Endothelial cell of umbilical vein (primary cell): ENCODE results near the gene ORM2. TPM values are rescaled to one million over a fixed set of nuclear protein-coding genes. Genes with fewer than 3 reads are reported as not detected.

Experiments used
- BruUV-seq: library from RNA; stranded (reverse); fragments of 400-500 nt; replicated peaks from 2 replicates; lab custom pipeline; 2021; lab: Mats Ljungman, UMichigan
- CTCF ChIA-PET: fragments of 300-600, 350-600 bp; sonication (Branson Sonifier 250); formaldehyde crosslinking; loops from one replicate; lab custom pipeline; 2021; ENCODE audit warnings: antibody characterized with exemption, inconsistent platforms; lab: Charles Lee
- POLR2A ChIA-PET: fragments of 300-600, 350-600 bp; sonication (Branson Sonifier 250); formaldehyde crosslinking; loops from one replicate; lab custom pipeline; 2021; ENCODE audit warnings: antibody characterized with exemption, inconsistent platforms; lab: Charles Lee
- DNase-seq: peaks from one replicate; pipeline ENCODE4 v3.0.0-alpha.2; 2011; ENCODE audit warnings: low read depth, low spot score
- FAIRE-seq: peaks from 2 replicates; lab custom pipeline; 2011; peaks lifted over from hg19 to GRCh38; lab: Jason Lieb, UNC
- H2AFZ ChIP-seq: 2 replicates; pipeline ENCODE4 v1.6.0; 2012; ENCODE audit warnings: low read depth, low read length, control low read depth, inconsistent platforms
- H3K27ac ChIP-seq: 2 replicates; pipeline ENCODE4 v1.5.1; 2011; ENCODE audit warnings: low read depth, mild to moderate bottlenecking, control low read depth, low read length, moderate library complexity; ENCODE audit not compliant: insufficient read depth
- H3K27me3 ChIP-seq, 2 experiments: 2 replicates each; pipeline versions ENCODE4 v1.6.0 to v1.6.1; 2011; ENCODE audit warnings: low read length in 2 of 2, mixed read lengths in 1 of 2; ENCODE audit not compliant: control insufficient read depth in 2 of 2, insufficient read depth in 2 of 2
- H3K36me3 ChIP-seq, 2 experiments: 2 replicates in 1 of 2; 3 replicates in 1 of 2; pipeline ENCODE4 v1.5.1; 2011; ENCODE audit warnings: low read length in 2 of 2, mild to moderate bottlenecking in 1 of 2, moderate library complexity in 1 of 2; ENCODE audit not compliant: control insufficient read depth in 2 of 2, insufficient read depth in 2 of 2; ENCODE audit errors: extremely low read depth in 1 of 2
- H3K4me1 ChIP-seq: 3 replicates; pipeline ENCODE4 v1.5.1; 2011; ENCODE audit warnings: mild to moderate bottlenecking, low read length; ENCODE audit not compliant: control insufficient read depth, insufficient read depth; ENCODE audit errors: extremely low read depth
- H3K4me2 ChIP-seq: 2 replicates; pipeline ENCODE4 v1.6.1; 2011; ENCODE audit warnings: low read length, control low read depth, mixed read lengths; ENCODE audit not compliant: insufficient read depth
- H3K4me3 ChIP-seq, 3 experiments: fragments of 200-600 bp in 1 of 3; sonication (generic), shearing (Covaris generic) in 1 of 3; replicated peaks in 1 of 3; 2 replicates each; pipeline ENCODE4 v1.5.1; 2011 to 2016; ENCODE audit warnings: control low read depth in 3 of 3, low read length in 3 of 3, mild to moderate bottlenecking in 2 of 3, inconsistent platforms in 1 of 3, low read depth in 1 of 3, moderate library complexity in 1 of 3; ENCODE audit not compliant: insufficient read depth in 1 of 3
- H3K79me2 ChIP-seq: 2 replicates; pipeline ENCODE4 v1.6.0; 2012; ENCODE audit warnings: low read length, inconsistent platforms; ENCODE audit not compliant: control insufficient read depth, insufficient read depth
- H3K9ac ChIP-seq: replicated peaks from 2 replicates; pipeline ENCODE3; 2011; ENCODE audit warnings: low read length, control low read depth; ENCODE audit not compliant: insufficient read depth; ENCODE audit errors: extremely low read depth
- H3K9me1 ChIP-seq: replicated peaks from 3 replicates; pipeline ENCODE4 v1.6.0; 2011; ENCODE audit warnings: mild to moderate bottlenecking, low read length; ENCODE audit not compliant: control insufficient read depth, insufficient read depth; ENCODE audit errors: extremely low read depth
- H3K9me3 ChIP-seq: replicated peaks from 2 replicates; pipeline ENCODE4 v1.5.1; 2012; ENCODE audit warnings: low read length, inconsistent platforms; ENCODE audit not compliant: control insufficient read depth, insufficient read depth
- H4K20me1 ChIP-seq: replicated peaks from 2 replicates; pipeline ENCODE3; 2011; ENCODE audit warnings: mild to moderate bottlenecking, low read length; ENCODE audit not compliant: control insufficient read depth, insufficient read depth; ENCODE audit errors: extremely low read depth
- EZH2 ChIP-seq: IDR thresholded peaks from 2 replicates; pipeline ENCODE4 v1.6.1; 2012; ENCODE audit warnings: borderline replicate concordance, low read depth, mild to moderate bottlenecking, moderate library complexity, low read length, inconsistent platforms; ENCODE audit not compliant: severe bottlenecking
- FOS ChIP-seq: IDR thresholded peaks from 2 replicates; pipeline ENCODE4 v1.6.1; 2011; ENCODE audit warnings: mild to moderate bottlenecking, low read length, moderate library complexity, borderline replicate concordance; ENCODE audit not compliant: insufficient read depth
- GATA2 ChIP-seq: IDR thresholded peaks from 2 replicates; pipeline ENCODE4 v1.7.0; 2011; ENCODE audit warnings: low read depth, mild to moderate bottlenecking, moderate library complexity, mixed read lengths, low read length; ENCODE audit not compliant: insufficient read length, insufficient read depth
- JUN ChIP-seq: IDR thresholded peaks from 2 replicates; pipeline ENCODE4 v1.6.1; 2011; ENCODE audit warnings: borderline replicate concordance, low read depth; ENCODE audit not compliant: insufficient read length, insufficient read depth
- MYC ChIP-seq: IDR thresholded peaks from one replicate; pipeline ENCODE4 v1.6.1; 2011; ENCODE audit warnings: mild to moderate bottlenecking, low read depth, low read length
- POLR2A ChIP-seq: IDR thresholded peaks from 2 replicates; pipeline ENCODE4 v1.6.1; 2012; ENCODE audit warnings: low read depth, mild to moderate bottlenecking, control low read depth, low read length
- POLR2AphosphoS5 ChIP-seq: IDR thresholded peaks from 2 replicates; pipeline ENCODE4 v1.6.1; 2012; ENCODE audit warnings: low read depth, mild to moderate bottlenecking, control low read depth, low read length, moderate library complexity; ENCODE audit not compliant: insufficient read depth
- dilution Hi-C: fragments of 300-500 bp; cut with MboI; formaldehyde crosslinking; loops from one replicate; pipeline ENCODE4 v1.15.0; 2019; ENCODE audit warnings: low sequenced_read_pairs; ENCODE audit not compliant: extremely low pct_ligation_motif_present
- intact Hi-C: fragments of 100-400 bp; cut with micrococcal nuclease; formaldehyde crosslinking; loops from one replicate; pipeline ENCODE4 v1.10.0; 2022
- polyA plus RNA-seq, 4 experiments: library from polyadenylated mRNA; depleted of rRNA in 3 of 4; stranded (reverse) in 3 of 4; unstranded in 1 of 4; fragments of >200 nt; gene quantifications; 2 replicates each; pipeline versions ENCODE4 v1.2.1 to v1.2.3, GENCODE V29; 2011 to 2012; ENCODE audit warnings: missing spikeins in 1 of 4
- total RNA-seq: library from RNA; stranded (reverse); gene quantifications from 2 replicates; pipeline ENCODE4 v1.2.3, GENCODE V29; 2021
- TF ChIP-seq, protein P1 (sequence below), 2 donors: IDR thresholded peaks; 1 replicate in 1 of 2; 2 replicates in 1 of 2; pipeline ENCODE4 v1.5.1; 2011; ENCODE audit warnings: low read length in 2 of 2, mild to moderate bottlenecking in 2 of 2, moderate library complexity in 2 of 2, control low read depth in 1 of 2, inconsistent platforms in 1 of 2, low read depth in 1 of 2; ENCODE audit not compliant: insufficient read depth in 1 of 2; ENCODE audit errors: extremely low read depth in 1 of 2
- TF ChIP-seq, protein P2 (sequence below): IDR thresholded peaks from 2 replicates; pipeline ENCODE4 v1.6.1; 2011; ENCODE audit not compliant: insufficient read depth, insufficient read length

ORM2 gene
- total and polyA plus RNA-seq, 2 donors (not counting 3 experiments of a cell fraction or from before 2014, with no cell fraction given): not detected

DNA sequence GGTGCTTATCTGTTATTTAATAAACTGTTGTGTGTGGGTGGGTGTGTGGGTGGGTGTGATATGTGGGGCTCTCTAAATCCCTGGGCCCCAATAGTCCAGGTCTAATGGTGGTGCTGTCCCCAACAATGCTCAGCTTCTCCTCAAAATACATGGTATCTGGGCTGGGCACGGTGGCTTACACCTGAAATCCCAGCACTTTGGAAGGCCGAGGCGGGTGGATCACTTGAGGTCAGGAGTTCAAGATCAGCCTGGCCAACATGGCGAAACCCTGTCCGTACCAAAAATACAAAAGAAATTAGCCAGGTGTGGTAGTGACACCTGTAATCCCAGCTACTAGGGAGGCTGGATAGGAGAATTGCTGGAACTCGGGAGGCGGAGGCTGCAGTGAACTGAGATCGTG lies 11.3 kb upstream of the ORM2 start:
- CTCF ChIA-PET: no interaction called here

DNA sequence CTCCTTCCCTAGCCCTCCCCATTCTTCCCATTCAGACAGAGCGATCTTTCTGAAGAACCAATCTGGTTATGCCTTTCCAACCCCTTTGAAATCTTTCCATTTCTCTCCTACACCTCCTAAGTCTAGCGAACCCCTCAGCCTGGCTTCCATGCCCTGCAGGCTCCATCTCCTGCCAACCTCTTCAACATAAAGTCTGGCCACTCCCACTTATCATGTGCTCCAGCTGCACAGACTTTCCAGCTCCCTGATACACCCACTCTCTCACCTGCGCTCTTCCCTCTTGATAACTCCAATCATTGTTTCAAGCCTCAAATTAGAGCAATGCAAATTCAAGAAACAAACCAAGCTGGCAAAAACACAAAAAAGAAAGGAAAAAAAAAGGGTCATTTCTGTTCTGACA lies 10.5 kb upstream of the ORM2 start:
- BruUV-seq: no TSS peak
- dilution Hi-C loops (no loop called here), intact Hi-C loops (no loop called here)
- Histone ChIP-seq H3K27ac (no peak overlapping the region), H3K79me2 (no peaks in the 10 kb centered on the region), H3K4me2 (no peak overlapping the region), H3K9me1 (no peaks in the 10 kb centered on the region), H2AFZ (no peak overlapping the region), H3K9me3 (no peaks in the 10 kb centered on the region), H3K4me3 (no peak overlapping the region), H3K4me1 (no peaks in the 10 kb centered on the region), H3K27me3 (peaks cover 0 to 5% of the 10 kb centered on the region in 2 experiments), H3K9ac (no peak overlapping the region), H4K20me1 (no peaks in the 10 kb centered on the region), H3K36me3 (no peaks in the 10 kb centered on the region)
- CTCF ChIA-PET: interaction anchor here (1.0 to 1.4 kb wide), 2 partner anchors 12 to 211 kb away, joined by 3 to 4 read pairs; no protein-coding TSS in a partner anchor
- TF ChIP-seq, protein P1, sequence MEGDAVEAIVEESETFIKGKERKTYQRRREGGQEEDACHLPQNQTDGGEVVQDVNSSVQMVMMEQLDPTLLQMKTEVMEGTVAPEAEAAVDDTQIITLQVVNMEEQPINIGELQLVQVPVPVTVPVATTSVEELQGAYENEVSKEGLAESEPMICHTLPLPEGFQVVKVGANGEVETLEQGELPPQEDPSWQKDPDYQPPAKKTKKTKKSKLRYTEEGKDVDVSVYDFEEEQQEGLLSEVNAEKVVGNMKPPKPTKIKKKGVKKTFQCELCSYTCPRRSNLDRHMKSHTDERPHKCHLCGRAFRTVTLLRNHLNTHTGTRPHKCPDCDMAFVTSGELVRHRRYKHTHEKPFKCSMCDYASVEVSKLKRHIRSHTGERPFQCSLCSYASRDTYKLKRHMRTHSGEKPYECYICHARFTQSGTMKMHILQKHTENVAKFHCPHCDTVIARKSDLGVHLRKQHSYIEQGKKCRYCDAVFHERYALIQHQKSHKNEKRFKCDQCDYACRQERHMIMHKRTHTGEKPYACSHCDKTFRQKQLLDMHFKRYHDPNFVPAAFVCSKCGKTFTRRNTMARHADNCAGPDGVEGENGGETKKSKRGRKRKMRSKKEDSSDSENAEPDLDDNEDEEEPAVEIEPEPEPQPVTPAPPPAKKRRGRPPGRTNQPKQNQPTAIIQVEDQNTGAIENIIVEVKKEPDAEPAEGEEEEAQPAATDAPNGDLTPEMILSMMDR (IDR thresholded peaks at IDR 0.05; ENCODE audit: extremely low read depth in 1 of 2, insufficient read depth in 1 of 2, low read depth in 1 of 2, low read length in 2 of 2): no peak
- TF ChIP-seq EZH2 (no peak), POLR2A (no peak), GATA2 (no peak), JUN (no peak), MYC (no peak), POLR2AphosphoS5 (no peak), FOS (no peak)
- TF ChIP-seq, protein P2, sequence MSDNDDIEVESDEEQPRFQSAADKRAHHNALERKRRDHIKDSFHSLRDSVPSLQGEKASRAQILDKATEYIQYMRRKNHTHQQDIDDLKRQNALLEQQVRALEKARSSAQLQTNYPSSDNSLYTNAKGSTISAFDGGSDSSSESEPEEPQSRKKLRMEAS: no peak
- POLR2A ChIA-PET: no interaction called here
- no peak for DNase-seq
- no peak for FAIRE-seq

More for the DNA sequence above, 11.3 kb upstream of the ORM2 start:
- H2AFZ ChIP-seq: no peak overlapping the region
- no peak overlapping the region for H3K4me3 ChIP-seq
- H3K36me3 ChIP-seq: no peaks in the 10 kb centered on the region
- H3K27me3 ChIP-seq: peaks cover 0 to 5% of the 10 kb centered on the region in 2 experiments
- H3K9me3 ChIP-seq: no peaks in the 10 kb centered on the region
- H3K4me1 ChIP-seq: no peaks in the 10 kb centered on the region
- H3K4me2 ChIP-seq: no peak overlapping the region
- TF ChIP-seq, protein P1 (IDR thresholded peaks at IDR 0.05; ENCODE audit: extremely low read depth in 1 of 2, insufficient read depth in 1 of 2, low read depth in 1 of 2, low read length in 2 of 2): no peak
- no peak for TF ChIP-seq GATA2
- POLR2A ChIA-PET: no interaction called here
- no peak overlapping the region for H3K9ac ChIP-seq
- no peaks in the 10 kb centered on the region for H3K79me2 ChIP-seq
- no peaks in the 10 kb centered on the region for H4K20me1 ChIP-seq
- intact Hi-C loops (no loop called here), dilution Hi-C loops (no loop called here)
- no peaks in the 10 kb centered on the region for H3K9me1 ChIP-seq
- no peak for FAIRE-seq
- no peak for DNase-seq
- no peak overlapping the region for H3K27ac ChIP-seq
- BruUV-seq: no TSS peak
